ENCODE results near the gene HIF3A.

GRCh38 chr19:46344363-46344762 lies 47.5 kb downstream of the HIF3A start:
- no peak for TF ChIP-seq POLR2AphosphoS5 (IDR thresholded peaks at IDR 0.05)
- no peak for TF ChIP-seq CTCF (IDR thresholded peaks at IDR 0.05)

Data from breast epithelium (tissue), 3 donors.